UCSD-AML1 (cell line): Measurements from ENCODE around the gene ZYX.
A peak's percentile ranks its signal among the peaks of the same experiment; 100 is the strongest.

Experiments used
- DNase-seq: peaks from one replicate; lab custom pipeline; 2025; ENCODE audit not compliant: unreplicated experiment; lab: John Stamatoyannopoulos, UW

The ZYX gene

GRCh38 chr7:143380646-143381426 is at the start of gene ZYX:
Gene ZYX (plus strand): TSS chr7:143381345. CDS start chr7:143381572, 227 bp downstream.
- peak; percentile 90 for DNase-seq

DNA sequence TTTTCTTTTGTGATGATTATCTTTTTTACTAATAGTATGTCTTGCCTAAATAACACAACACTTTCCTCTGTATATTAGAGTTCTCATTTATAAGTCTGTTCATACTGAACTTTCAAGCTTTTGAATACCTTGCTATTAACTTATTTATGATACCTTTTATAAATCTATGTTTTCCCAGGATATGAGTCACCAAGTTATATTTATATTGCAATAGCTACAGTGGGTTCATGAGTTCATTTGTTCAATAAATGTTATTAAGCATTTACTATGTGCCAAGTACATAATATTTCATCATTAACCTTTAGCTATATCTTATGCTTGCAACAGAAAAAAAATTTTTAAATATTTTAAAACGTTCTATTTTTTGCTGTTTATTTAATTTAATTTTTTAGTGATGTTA is 46.9 kb upstream of the ZYX start:
- no peak for DNase-seq

GRCh38 chr7:143337216-143337615 is 43.9 kb upstream of the ZYX start:
- no peak for DNase-seq

GRCh38 chr7:143341842-143342241 is 39.3 kb upstream of the ZYX start:
- DNase-seq: no peak

GRCh38 chr7:143343596-143343995 is 37.5 kb upstream of the ZYX start:
- DNase-seq: no peak

- no peak for DNase-seq
Observed at GRCh38 chr7:143345428-143345900, 35.7 kb upstream of the ZYX start.

DNA sequence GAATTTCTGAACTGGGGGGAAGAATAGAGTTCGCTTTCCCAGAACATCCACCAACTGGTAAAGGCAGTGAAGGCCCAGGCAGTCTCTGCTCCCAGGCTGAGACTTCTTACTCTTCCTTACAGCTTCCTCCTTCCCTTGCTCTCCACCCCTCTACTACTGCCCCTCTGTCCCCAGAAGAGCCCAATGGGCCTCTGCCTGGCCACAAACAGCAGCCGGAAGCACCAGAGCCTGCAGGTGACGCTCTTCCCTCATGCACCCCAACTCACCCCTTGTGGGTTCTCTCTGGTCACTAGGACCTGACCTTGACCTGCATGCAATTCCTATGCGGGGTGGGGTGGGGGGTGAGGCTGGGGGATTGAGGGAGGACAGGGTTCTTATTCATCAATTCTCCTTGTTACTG is 35.1 kb upstream of the ZYX start:
- no peak for DNase-seq

DNA sequence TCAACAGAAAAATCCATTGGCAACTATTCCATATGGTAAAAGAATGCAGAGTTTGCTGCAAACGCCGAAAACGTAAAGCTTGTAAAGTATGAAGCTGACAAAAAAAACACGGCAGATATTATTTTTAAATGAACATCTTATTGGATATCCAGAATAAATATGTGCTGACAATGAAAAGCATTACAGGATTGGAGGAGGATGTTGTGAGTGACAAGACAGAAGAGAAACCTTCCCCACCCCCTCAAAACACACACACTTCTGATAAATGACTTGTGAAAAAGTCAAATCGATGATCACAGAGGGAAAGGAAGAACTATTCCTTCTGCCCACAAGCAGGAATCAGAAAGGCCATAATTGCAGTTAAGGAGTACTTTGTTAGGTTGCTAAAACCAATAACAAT is 33.2 kb upstream of the ZYX start:
- no peak for DNase-seq

DNA sequence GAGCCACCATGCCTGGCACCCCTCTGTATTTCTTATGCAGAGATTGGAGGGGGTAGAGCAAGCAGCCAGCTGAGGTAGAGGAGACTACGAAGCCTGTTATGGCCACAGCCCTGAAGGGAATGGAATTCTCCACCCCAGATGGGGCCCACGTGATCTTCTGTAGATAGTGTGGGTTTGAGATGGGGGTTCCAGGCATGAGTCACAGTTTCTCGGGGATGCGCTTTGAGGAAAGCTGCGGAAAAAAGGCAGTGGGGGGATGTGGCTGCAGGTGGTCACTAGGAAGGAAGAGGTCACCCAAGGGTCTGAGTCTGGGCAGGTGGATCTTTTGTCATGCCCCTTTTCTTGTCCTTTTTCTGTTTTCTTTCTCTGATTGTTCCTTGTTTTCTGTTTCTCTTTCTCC is 30.1 kb upstream of the ZYX start:
- DNase-seq: no peak

GRCh38 chr7:143351574-143351973 is 29.6 kb upstream of the ZYX start:
- DNase-seq: no peak

- no peak for DNase-seq
Observed at GRCh38 chr7:143352531-143353002, 28.6 kb upstream of the ZYX start.

DNA sequence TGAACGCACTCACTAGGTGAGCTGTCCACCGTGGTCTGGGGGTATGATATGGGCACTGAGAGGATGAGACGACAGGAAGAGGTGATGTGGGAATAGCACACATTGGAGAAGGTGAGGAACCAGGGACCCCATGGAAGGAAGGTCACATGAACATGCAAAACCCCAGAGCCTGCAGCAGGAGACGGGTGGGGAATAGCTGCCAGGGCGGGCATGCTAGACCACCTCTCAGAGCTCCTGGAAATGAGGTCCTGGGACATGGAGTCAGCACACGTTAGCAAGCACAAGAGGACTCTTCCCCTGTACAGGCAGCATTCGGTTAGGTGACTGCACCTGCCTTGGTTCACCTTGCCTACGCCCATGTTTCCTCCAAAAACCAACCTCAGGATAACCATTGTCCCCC is 26.8 kb upstream of the ZYX start:
- no peak for DNase-seq

GRCh38 chr7:143354965-143355364 is 26.2 kb upstream of the ZYX start:
- no peak for DNase-seq

DNA sequence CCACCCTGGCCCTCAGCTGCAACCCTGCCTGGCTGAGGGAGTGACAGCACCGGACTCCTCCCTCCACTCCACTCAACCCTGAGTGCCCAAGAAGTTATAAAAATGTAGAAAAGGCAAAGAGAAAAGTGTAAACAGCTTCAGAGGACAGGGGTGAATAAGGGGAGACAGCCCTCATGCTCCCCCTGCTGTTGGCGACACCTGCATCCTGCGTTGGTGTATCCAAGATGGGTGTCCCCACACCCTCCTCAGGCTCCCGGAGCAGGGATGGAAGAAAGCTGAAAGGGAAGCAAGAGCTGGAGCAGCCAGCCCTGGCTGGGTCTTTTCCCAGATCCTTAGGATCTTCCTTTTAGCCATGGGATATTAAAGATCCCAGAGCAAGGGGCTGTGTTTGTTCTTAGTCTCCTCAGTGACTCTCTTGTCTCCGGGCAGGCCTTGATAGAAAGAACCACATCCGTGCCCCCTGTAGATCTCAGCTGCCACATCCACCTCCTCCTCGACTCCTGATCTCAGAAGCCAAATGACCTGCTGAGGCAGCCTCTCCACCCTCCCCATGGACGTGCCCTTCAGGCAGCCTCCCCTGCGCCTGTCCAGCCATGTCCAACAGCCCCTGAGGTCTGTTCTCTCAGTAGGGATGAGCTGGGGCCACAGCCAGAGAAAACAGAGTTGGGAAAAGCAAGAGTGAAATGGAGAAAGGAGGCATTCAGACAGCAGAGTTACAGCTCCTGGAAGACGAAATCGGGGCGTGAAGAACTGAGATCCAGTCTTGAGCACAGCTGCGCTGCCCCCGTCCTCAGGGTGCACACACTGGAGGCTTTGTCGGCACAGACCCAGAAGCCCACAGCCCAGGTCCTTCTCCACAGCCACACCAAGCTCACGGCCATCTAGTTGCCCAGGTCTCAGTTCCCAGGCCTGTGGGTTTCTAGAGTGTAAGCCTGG is 25.4 kb upstream of the ZYX start:
- DNase-seq: no peak

DNA sequence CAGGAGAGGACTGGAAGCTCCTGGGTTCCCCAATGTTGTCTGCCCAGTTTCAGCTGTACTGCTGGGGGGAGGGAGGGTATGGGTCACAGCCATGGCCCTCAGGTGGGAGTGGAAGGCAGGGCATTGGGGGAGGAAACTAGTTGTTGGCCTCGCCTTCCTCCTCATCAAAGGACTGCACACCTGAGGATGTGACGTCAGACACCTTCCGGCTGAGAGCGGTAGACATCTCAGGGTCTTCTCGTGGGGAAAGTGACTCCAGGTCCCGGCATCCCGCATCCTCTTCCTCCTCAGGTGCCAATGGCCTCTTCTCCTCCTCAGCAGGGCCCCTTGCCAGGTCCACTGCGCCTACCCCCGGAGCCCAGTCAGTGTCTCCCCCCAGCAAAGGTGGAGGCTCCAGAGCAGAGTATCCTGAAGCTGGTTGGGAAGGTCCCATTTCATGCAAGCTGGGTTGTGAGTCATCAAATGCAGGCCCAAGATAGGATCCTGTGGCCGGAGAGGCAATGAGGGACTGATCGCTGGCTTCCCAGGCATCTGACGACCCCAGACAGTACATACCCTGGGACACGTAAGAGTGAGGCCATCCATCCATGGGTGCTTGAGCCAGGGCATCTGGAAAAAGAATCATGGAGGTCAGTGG is 24.6 kb upstream of the ZYX start:
- no peak for DNase-seq

DNA sequence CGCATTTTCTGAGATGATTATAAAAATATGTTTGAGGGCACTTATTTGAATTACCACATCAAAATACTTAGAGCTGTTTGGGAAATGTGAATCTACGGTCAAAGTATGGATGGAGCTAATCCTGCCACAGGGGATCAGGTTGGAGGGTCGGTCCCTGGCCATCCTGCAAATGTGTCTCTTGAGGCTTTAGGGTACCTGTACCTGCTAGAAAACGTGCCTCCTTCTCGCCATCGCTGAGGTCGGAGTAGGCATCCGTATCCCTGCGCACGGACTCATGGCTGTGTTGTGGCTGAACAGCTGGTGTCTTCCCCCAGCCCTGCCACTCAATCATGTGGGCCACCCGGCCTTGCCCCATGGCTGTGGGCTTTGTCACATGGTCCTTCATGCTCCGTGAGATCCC is 22.5 kb upstream of the ZYX start:
- DNase-seq: no peak

- DNase-seq: no peak
Observed at GRCh38 chr7:143359771-143360353, 21.3 kb upstream of the ZYX start.

- DNase-seq: no peak
Observed at GRCh38 chr7:143360788-143361551, 20.2 kb upstream of the ZYX start.

GRCh38 chr7:143361552-143362130 is 19.5 kb upstream of the ZYX start:
- DNase-seq: no peak
